HEK293T (cell line): ENCODE results near the gene OSMR.

Experiments used
- CTCF ChIA-PET: fragments of 350-600 bp; formaldehyde crosslinking; extraction: SDS; loops from one replicate; lab custom pipeline; 2021; ENCODE audit warnings: antibody characterized with exemption, inconsistent platforms; lab: Yijun Ruan, JAX
- POLR2A ChIA-PET: fragments of 350-600 bp; formaldehyde crosslinking; extraction: SDS; loops from one replicate; lab custom pipeline; 2020; ENCODE audit warnings: antibody characterized with exemption, inconsistent platforms; lab: Yijun Ruan, JAX
- DNase-seq: peaks from one replicate; pipeline ENCODE4 v3.0.0; 2012; ENCODE audit warnings: mixed read lengths; ENCODE audit errors: extremely low spot score
- ARNT ChIP-seq: fragments of 450-650 bp; IDR thresholded peaks from 2 replicates; pipeline ENCODE4 v1.6.1; 2017; ENCODE audit warnings: mild to moderate bottlenecking
- BHLHE40 ChIP-seq: fragments of 450-650 bp; IDR thresholded peaks from 2 replicates; pipeline ENCODE4 v1.6.1; 2016; ENCODE audit warnings: mild to moderate bottlenecking, moderate library complexity, borderline replicate concordance
- CTBP1 ChIP-seq: fragments of 450-650 bp; IDR thresholded peaks from 2 replicates; pipeline ENCODE4 v1.6.1; 2016; ENCODE audit warnings: borderline replicate concordance
- ELF4 ChIP-seq: fragments of 450-650 bp; IDR thresholded peaks from 2 replicates; pipeline ENCODE4 v1.6.1; 2017; ENCODE audit warnings: antibody characterized with exemption
- FOXA1 ChIP-seq: fragments of 450-650 bp; IDR thresholded peaks from 2 replicates; pipeline ENCODE4 v1.6.1; 2016; ENCODE audit warnings: mild to moderate bottlenecking
- FOXK2 ChIP-seq: fragments of 450-650 bp; IDR thresholded peaks from 2 replicates; pipeline ENCODE4 v1.6.1; 2016; ENCODE audit warnings: mild to moderate bottlenecking
- FOXM1 ChIP-seq: fragments of 450-650 bp; IDR thresholded peaks from 2 replicates; pipeline ENCODE4 v1.6.1; 2017; ENCODE audit warnings: mild to moderate bottlenecking, borderline replicate concordance
- HDGF ChIP-seq: fragments of 450-650 bp; IDR thresholded peaks from 2 replicates; pipeline ENCODE4 v1.6.1; 2017; ENCODE audit warnings: antibody characterized with exemption, borderline replicate concordance
- L3MBTL2 ChIP-seq: fragments of 450-650 bp; conservative IDR thresholded peaks from 2 replicates; pipeline ENCODE4 v1.6.1; 2016; ENCODE audit warnings: mild to moderate bottlenecking
- LEF1 ChIP-seq: fragments of 450-650 bp; IDR thresholded peaks from 2 replicates; pipeline ENCODE4 v1.6.1; 2017; ENCODE audit warnings: mild to moderate bottlenecking, borderline replicate concordance
- NFRKB ChIP-seq: fragments of 450-650 bp; IDR thresholded peaks from 2 replicates; pipeline ENCODE4 v1.6.1; 2016; ENCODE audit warnings: mild to moderate bottlenecking, moderate library complexity
- SP1 ChIP-seq: fragments of 450-650 bp; IDR thresholded peaks from 2 replicates; pipeline ENCODE4 v1.6.1; 2017
- SUZ12 ChIP-seq: fragments of 450-650 bp; IDR thresholded peaks from 2 replicates; pipeline ENCODE4 v1.6.1; 2016; ENCODE audit warnings: mild to moderate bottlenecking
- TARDBP ChIP-seq: fragments of 450-650 bp; IDR thresholded peaks from 2 replicates; pipeline ENCODE4 v1.6.1; 2016
- ZNF384 ChIP-seq: fragments of 450-650 bp; IDR thresholded peaks from 2 replicates; pipeline ENCODE4 v1.6.1; 2016
- TF ChIP-seq, protein P1 (sequence below): fragments of 450-650 bp; IDR thresholded peaks from 2 replicates; pipeline ENCODE4 v1.6.1; 2016

The OSMR gene

DNA sequence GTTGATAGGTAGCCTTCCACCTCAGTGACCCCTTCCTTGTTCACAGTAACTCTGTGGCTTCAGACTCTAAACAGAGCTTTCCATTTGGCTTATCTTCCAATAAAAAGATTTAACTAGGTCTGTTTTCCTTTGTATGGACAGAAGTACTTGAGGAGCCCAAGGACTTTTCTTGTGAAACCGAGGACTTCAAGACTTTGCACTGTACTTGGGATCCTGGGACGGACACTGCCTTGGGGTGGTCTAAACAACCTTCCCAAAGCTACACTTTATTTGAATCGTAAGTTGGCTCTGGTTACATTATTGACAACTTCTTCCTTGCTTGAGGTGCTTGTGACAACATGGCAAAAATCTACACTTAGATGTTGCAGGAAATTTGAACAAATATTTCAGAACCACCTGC lies 39.4 kb downstream of the OSMR start:
- TF ChIP-seq FOXM1 (no peak), LEF1 (no peak), ZNF384 (no peak), HDGF (no peak), FOXA1 (no peak)
- TF ChIP-seq, protein P1, sequence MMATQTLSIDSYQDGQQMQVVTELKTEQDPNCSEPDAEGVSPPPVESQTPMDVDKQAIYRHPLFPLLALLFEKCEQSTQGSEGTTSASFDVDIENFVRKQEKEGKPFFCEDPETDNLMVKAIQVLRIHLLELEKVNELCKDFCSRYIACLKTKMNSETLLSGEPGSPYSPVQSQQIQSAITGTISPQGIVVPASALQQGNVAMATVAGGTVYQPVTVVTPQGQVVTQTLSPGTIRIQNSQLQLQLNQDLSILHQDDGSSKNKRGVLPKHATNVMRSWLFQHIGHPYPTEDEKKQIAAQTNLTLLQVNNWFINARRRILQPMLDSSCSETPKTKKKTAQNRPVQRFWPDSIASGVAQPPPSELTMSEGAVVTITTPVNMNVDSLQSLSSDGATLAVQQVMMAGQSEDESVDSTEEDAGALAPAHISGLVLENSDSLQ, result no peak
- ChIA-PET CTCF (interaction anchor here (0.5 kb wide), 1 partner anchor 77 kb away, joined by 4 read pairs; no protein-coding TSS in a partner anchor), POLR2A (no interaction called here)
- no peak for DNase-seq

DNA sequence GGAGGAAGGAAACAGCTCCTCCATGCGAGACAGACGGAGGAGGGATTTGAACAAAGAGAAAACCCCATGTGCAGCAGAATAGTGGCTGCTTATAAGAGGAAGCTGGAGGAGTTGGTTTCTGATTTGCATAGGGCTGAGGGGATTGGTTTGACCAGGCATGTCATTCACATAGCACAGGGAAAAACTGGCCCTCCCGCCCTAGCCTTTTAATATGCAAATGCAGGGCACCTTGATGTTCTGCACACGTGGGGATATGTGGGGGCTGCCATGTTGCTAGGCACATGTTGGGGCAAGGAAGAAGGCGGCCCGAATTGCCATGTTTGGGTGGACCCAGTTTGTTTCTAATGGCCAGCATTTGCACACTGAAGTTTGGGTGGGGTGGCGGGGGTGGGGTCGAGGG lies 42.2 kb downstream of the OSMR start:
- DNase-seq, result no peak
- TF ChIP-seq FOXA1 (no peak), HDGF (no peak), TARDBP (no peak), L3MBTL2 (no peak), LEF1 (no peak), ARNT (no peak), SP1 (no peak)
- POLR2A ChIA-PET, result no interaction called here
- CTCF ChIA-PET, result no interaction called here

DNA sequence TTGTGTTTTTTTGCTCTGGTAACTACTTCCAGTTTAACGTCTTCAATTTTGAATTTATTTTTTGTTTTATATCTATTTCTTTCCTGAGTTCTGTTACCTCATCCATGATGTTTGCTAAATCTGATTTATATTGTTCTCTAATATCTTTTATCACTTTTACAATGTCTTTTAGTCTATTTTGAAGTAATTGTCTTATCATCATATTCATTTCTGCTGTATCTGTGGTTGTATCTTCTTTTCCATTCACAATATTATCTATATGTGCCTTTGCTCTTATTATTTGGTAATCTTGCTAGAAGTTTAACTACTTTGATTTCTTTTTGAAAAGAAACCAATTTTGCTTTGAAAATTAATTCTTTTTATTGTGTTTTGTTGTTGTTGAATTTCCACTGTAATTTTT lies 43.6 kb downstream of the OSMR start:
- CTCF ChIA-PET, result no interaction called here
- no peak for DNase-seq
- POLR2A ChIA-PET, result no interaction called here
- no peak for TF ChIP-seq BHLHE40
- TF ChIP-seq HDGF, result no peak
- TF ChIP-seq FOXM1, result no peak
- no peak for TF ChIP-seq LEF1

- DNase-seq, result no peak
- TF ChIP-seq CTBP1, result no peak
- TF ChIP-seq SUZ12, result no peak
- no peak for TF ChIP-seq FOXA1
- TF ChIP-seq NFRKB, result no peak
- no peak for TF ChIP-seq ZNF384
- ChIA-PET CTCF (no interaction called here), POLR2A (no interaction called here)
These were observed 45.8 kb downstream of the OSMR start for GRCh38 chr5:38891563-38891962.

- CTCF ChIA-PET, result no interaction called here
- POLR2A ChIA-PET, result no interaction called here
- TF ChIP-seq FOXA1, result no peak
- TF ChIP-seq L3MBTL2, result no peak
- no peak for TF ChIP-seq BHLHE40
- no peak for TF ChIP-seq TARDBP
- no peak for TF ChIP-seq NFRKB
- TF ChIP-seq ARNT, result no peak
- TF ChIP-seq ZNF384, result no peak
- TF ChIP-seq HDGF, result no peak
- TF ChIP-seq FOXM1, result no peak
- TF ChIP-seq ELF4, result no peak
- no peak for TF ChIP-seq SP1
- TF ChIP-seq, protein P1, result no peak
- no peak for TF ChIP-seq SUZ12
- TF ChIP-seq FOXK2, result no peak
- TF ChIP-seq LEF1, result no peak
- TF ChIP-seq CTBP1, result no peak
- no peak for DNase-seq
These were observed 46.6 kb downstream of the OSMR start for GRCh38 chr5:38892363-38892762.

DNA sequence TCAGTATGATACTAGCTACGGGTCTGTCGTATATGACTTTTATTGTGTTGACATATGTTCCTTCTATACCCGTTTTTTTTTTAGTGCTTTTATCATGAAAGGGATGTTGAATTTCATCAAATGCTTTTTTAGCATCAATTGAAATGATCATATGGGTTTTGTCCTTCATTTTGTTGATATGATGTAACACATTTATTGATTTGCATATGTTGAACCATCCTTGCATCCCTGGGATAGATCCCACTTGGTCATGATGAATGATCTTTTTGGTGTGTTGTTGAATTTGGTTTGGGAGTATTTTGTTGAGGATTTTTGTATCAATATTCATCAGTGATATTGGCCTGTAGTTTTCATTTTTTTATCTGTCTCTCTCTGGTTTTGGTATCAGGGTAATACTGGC lies 50.9 kb downstream of the OSMR start:
- DNase-seq, result no peak
- CTCF ChIA-PET, result no interaction called here
- POLR2A ChIA-PET, result no interaction called here
- TF ChIP-seq ARNT, result no peak
- no peak for TF ChIP-seq FOXA1
- no peak for TF ChIP-seq SP1
- TF ChIP-seq ELF4, result no peak
- TF ChIP-seq LEF1, result no peak
- TF ChIP-seq L3MBTL2, result no peak
- no peak for TF ChIP-seq SUZ12
- TF ChIP-seq TARDBP, result no peak
- no peak for TF ChIP-seq ZNF384
- TF ChIP-seq NFRKB, result no peak
- no peak for TF ChIP-seq CTBP1
- TF ChIP-seq FOXK2, result no peak
- TF ChIP-seq, protein P1, result no peak
- TF ChIP-seq FOXM1, result no peak
- TF ChIP-seq BHLHE40, result no peak
- TF ChIP-seq HDGF, result no peak

DNA sequence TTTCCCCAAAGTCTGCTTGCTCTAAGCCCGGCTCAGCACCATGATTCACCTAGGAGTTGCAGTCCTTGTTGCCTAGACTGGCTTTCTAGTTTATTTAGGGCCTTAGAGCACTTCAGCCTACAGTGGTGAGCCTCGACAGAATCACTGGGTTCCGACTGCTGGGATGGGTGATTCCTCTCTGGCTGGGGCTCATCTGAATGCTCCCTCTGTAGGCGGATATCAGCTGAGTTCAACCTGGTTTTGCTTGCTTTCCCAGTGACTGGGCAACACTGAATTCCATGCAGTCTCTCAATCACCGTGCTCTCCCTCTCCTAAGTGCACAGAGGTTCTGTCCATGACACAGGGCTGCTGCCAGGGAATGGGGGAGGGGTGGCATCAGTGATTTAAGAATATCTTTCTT lies 54.1 kb downstream of the OSMR start:
- POLR2A ChIA-PET, result no interaction called here
- TF ChIP-seq, protein P1, result no peak
- no peak for TF ChIP-seq LEF1
- TF ChIP-seq SP1, result no peak
- no peak for TF ChIP-seq CTBP1
- TF ChIP-seq HDGF, result no peak
- no peak for TF ChIP-seq FOXA1
- TF ChIP-seq ARNT, result no peak
- no peak for TF ChIP-seq L3MBTL2
- TF ChIP-seq ZNF384, result no peak
- no peak for TF ChIP-seq BHLHE40
- TF ChIP-seq NFRKB, result no peak
- TF ChIP-seq SUZ12, result no peak
- no peak for TF ChIP-seq ELF4
- no peak for TF ChIP-seq FOXM1
- TF ChIP-seq FOXK2, result no peak
- DNase-seq, result no peak
- CTCF ChIA-PET, result no interaction called here
